Measurements from ENCODE around the gene ACOT8. TPM values are rescaled to one million over a fixed set of nuclear protein-coding genes. Genes with fewer than 3 reads are reported as not detected.
A peak's percentile ranks its signal among the peaks of the same experiment; 100 is the strongest.

Gene ACOT8
- total RNA-seq, 4 donors from 2014 or later: 56.9 to 93.8 (median 78.3) TPM

- Histone ChIP-seq H3K27me3 (no peaks in the 10 kb centered on the region), H3K9me3 (no peaks in the 10 kb centered on the region), H3K4me3 (no peak overlapping the region), H3K27ac (no peak overlapping the region), H3K4me1 (no peaks in the 10 kb centered on the region), H3K36me3 (peaks cover 0 to 18% (median 0%) of the 10 kb centered on the region in 3 donors)
- TF ChIP-seq POLR2A (IDR thresholded peaks at IDR 0.05): no peak
- no peak for TF ChIP-seq CTCF (IDR thresholded peaks at IDR 0.05)
- no peak for DNase-seq
These were observed 16.4 kb upstream of the ACOT8 start for GRCh38 chr20:45873409-45874103.

GRCh38 chr20:45872626-45873025, 15.4 kb upstream of the ACOT8 start:
- peaks cover 0 to 10% (median 0%) of the 10 kb centered on the region in 3 donors for H3K36me3 ChIP-seq
- H3K4me1 ChIP-seq: peaks cover 0 to 3% (median 0%) of the 10 kb centered on the region in 4 donors
- H3K27ac ChIP-seq: no peak overlapping the region
- no peak for DNase-seq
- no peak overlapping the region for H3K4me3 ChIP-seq
- no peaks in the 10 kb centered on the region for H3K9me3 ChIP-seq
- TF ChIP-seq POLR2A (IDR thresholded peaks at IDR 0.05) (no peak), CTCF (IDR thresholded peaks at IDR 0.05) (no peak)
- H3K27me3 ChIP-seq: no peaks in the 10 kb centered on the region

GRCh38 chr20:45867819-45868176, 10.6 kb upstream of the ACOT8 start:
- peaks cover 0 to 29% (median 0%) of the 10 kb centered on the region in 4 donors for H3K4me1 ChIP-seq
- H3K9me3 ChIP-seq: no peaks in the 10 kb centered on the region
- no peak overlapping the region for H3K4me3 ChIP-seq
- H3K36me3 ChIP-seq: no peaks in the 10 kb centered on the region
- TF ChIP-seq CTCF (IDR thresholded peaks at IDR 0.05) (no peak), POLR2A (IDR thresholded peaks at IDR 0.05) (no peak)
- H3K27ac ChIP-seq: peak overlapping the region in 1 of 4 donors; percentile 62
- DNase-seq: no peak
- no peaks in the 10 kb centered on the region for H3K27me3 ChIP-seq

GRCh38 chr20:45867136-45867818, 10.1 kb upstream of the ACOT8 start:
- DNase-seq: no peak
- H3K4me3 ChIP-seq: no peak overlapping the region
- peaks cover 0 to 34% (median 0%) of the 10 kb centered on the region in 4 donors for H3K4me1 ChIP-seq
- no peaks in the 10 kb centered on the region for H3K36me3 ChIP-seq
- no peaks in the 10 kb centered on the region for H3K9me3 ChIP-seq
- H3K27ac ChIP-seq: peak overlapping the region in 2 of 4 donors; percentile 46 to 62
- no peaks in the 10 kb centered on the region for H3K27me3 ChIP-seq
- no peak for TF ChIP-seq POLR2A (IDR thresholded peaks at IDR 0.05)

GRCh38 chr20:45866454-45866853, 9.3 kb upstream of the ACOT8 start:
- Histone ChIP-seq H3K36me3 (no peaks in the 10 kb centered on the region), H3K4me3 (no peak overlapping the region), H3K9me3 (no peaks in the 10 kb centered on the region), H3K4me1 (peaks cover 0 to 41% (median 0%) of the 10 kb centered on the region in 4 donors), H3K27me3 (no peaks in the 10 kb centered on the region), H3K27ac (no peak overlapping the region)
- no peak for TF ChIP-seq CTCF (IDR thresholded peaks at IDR 0.05)
- no peak for TF ChIP-seq POLR2A (IDR thresholded peaks at IDR 0.05)
- DNase-seq: no peak

All from Peyer's patch (tissue), 4 donors.